HepG2 (cell line): ENCODE data around the gene MRS2. TPM values are rescaled to one million over a fixed set of nuclear protein-coding genes. Genes with fewer than 3 reads are reported as not detected.

ENCODE experiments used
- FOXK1 ChIP-seq: sonication (generic); formaldehyde crosslinking; IDR thresholded peaks from 2 replicates; pipeline ENCODE4 v1.4.0; 2020; ENCODE audit warnings: low read depth, missing genetic modification reagents, borderline replicate concordance
- HOXA3 ChIP-seq: sonication (generic); formaldehyde crosslinking; IDR thresholded peaks from 2 replicates; pipeline ENCODE4 v1.5.0; 2020; ENCODE audit warnings: missing genetic modification reagents
- NFE2L1 ChIP-seq: sonication (generic); formaldehyde crosslinking; IDR thresholded peaks from 2 replicates; pipeline ENCODE4 v1.4.0; 2020; ENCODE audit warnings: missing genetic modification reagents, mild to moderate bottlenecking, borderline replicate concordance
- PLRG1 ChIP-seq: fragments of 450-650 bp; conservative IDR thresholded peaks from 2 replicates; pipeline ENCODE4 v1.6.1; 2016
- RFXAP ChIP-seq: sonication (generic); formaldehyde crosslinking; IDR thresholded peaks from 2 replicates; pipeline ENCODE4 v1.4.0; 2020; ENCODE audit warnings: missing genetic modification reagents, borderline replicate concordance
- SMYD3 ChIP-seq: sonication (generic); formaldehyde crosslinking; IDR thresholded peaks from 2 replicates; pipeline ENCODE4 v1.8.1; 2023; ENCODE audit warnings: mild to moderate bottlenecking, missing genetic modification reagents
- SRSF9 ChIP-seq: fragments of 200-400 bp; formaldehyde crosslinking; IDR thresholded peaks from 2 replicates; pipeline ENCODE4 v1.6.1; 2018; ENCODE audit warnings: borderline replicate concordance, mild to moderate bottlenecking, low read depth, low read length; ENCODE audit not compliant: insufficient read depth, poor library complexity, severe bottlenecking
- TGIF2 ChIP-seq: IDR thresholded peaks from 2 replicates; pipeline ENCODE4 v1.6.1; 2016; ENCODE audit warnings: control low read depth, missing compliant biosample characterization
- ZNF230 ChIP-seq: sonication (generic); formaldehyde crosslinking; IDR thresholded peaks from 2 replicates; pipeline ENCODE4 v1.4.0; 2020; ENCODE audit warnings: mild to moderate bottlenecking, missing genetic modification reagents
- ZNF790 ChIP-seq: sonication (generic); formaldehyde crosslinking; IDR thresholded peaks from 2 replicates; pipeline ENCODE4 v1.8.0; 2022; ENCODE audit warnings: missing genetic modification reagents, mild to moderate bottlenecking, borderline replicate concordance
- ZNF841 ChIP-seq: sonication (generic); formaldehyde crosslinking; IDR thresholded peaks from 2 replicates; pipeline ENCODE4 v1.8.1; 2023; ENCODE audit warnings: missing genetic modification reagents, borderline replicate concordance
- polyA plus RNA-seq, 8 experiments: library from polyadenylated mRNA; depleted of rRNA in 3 of 8; stranded (reverse) in 7 of 8; unstranded in 1 of 8; fragments of >200 nt; fragmentation: Illumina TruSeq in 4 of 8; extraction: Trizol in 4 of 8; gene quantifications; 2 replicates each; pipeline versions ENCODE4 v1.2.1 to v1.2.3, GENCODE V29; 2011 to 2016; ENCODE audit warnings: low read depth in 4 of 8, missing spikeins in 1 of 8, mixed read lengths in 1 of 8; ENCODE audit not compliant: insufficient read depth in 1 of 8
- total RNA-seq, 5 experiments: library from RNA; depleted of rRNA; stranded (reverse); fragments of >200 nt; fragmentation: Illumina TruSeq; extraction: Trizol; gene quantifications; 2 replicates each; pipeline ENCODE4 v1.2.3, GENCODE V29; 2016; ENCODE audit warnings: low read depth in 1 of 5
- TF ChIP-seq, protein P1 (sequence below): sonication (generic); formaldehyde crosslinking; IDR thresholded peaks from 2 replicates; pipeline ENCODE4 v1.8.0; 2022; ENCODE audit warnings: mild to moderate bottlenecking, missing genetic modification reagents; ENCODE audit not compliant: insufficient replicate concordance
- TF ChIP-seq, protein P2 (sequence below): sonication (generic); formaldehyde crosslinking; IDR thresholded peaks from 2 replicates; pipeline ENCODE4 v1.4.0; 2020; ENCODE audit warnings: missing genetic modification reagents
- TF ChIP-seq, protein P3 (sequence below): sonication (generic); formaldehyde crosslinking; IDR thresholded peaks from 2 replicates; pipeline ENCODE4 v1.5.1; 2020; ENCODE audit warnings: missing genetic modification reagents, mild to moderate bottlenecking, borderline replicate concordance
- TF ChIP-seq, protein P4 (sequence below): sonication (generic); formaldehyde crosslinking; IDR thresholded peaks from 2 replicates; pipeline ENCODE4 v1.8.0; 2022; ENCODE audit warnings: mild to moderate bottlenecking, missing genetic modification reagents, moderate library complexity
- TF ChIP-seq, protein P5 (sequence below): IDR thresholded peaks from 2 replicates; pipeline ENCODE4 v1.6.1; 2016
- TF ChIP-seq, protein P6 (sequence below): sonication (generic); formaldehyde crosslinking; IDR thresholded peaks from 2 replicates; pipeline ENCODE4 v1.5.0; 2020; ENCODE audit warnings: mild to moderate bottlenecking, missing genetic modification reagents

Gene MRS2
- total and polyA plus RNA-seq, 2 of the 13 experiments (the other 11 are each of a cell fraction or from before 2014, with no cell fraction given), result 31.1 to 83.8 TPM

DNA sequence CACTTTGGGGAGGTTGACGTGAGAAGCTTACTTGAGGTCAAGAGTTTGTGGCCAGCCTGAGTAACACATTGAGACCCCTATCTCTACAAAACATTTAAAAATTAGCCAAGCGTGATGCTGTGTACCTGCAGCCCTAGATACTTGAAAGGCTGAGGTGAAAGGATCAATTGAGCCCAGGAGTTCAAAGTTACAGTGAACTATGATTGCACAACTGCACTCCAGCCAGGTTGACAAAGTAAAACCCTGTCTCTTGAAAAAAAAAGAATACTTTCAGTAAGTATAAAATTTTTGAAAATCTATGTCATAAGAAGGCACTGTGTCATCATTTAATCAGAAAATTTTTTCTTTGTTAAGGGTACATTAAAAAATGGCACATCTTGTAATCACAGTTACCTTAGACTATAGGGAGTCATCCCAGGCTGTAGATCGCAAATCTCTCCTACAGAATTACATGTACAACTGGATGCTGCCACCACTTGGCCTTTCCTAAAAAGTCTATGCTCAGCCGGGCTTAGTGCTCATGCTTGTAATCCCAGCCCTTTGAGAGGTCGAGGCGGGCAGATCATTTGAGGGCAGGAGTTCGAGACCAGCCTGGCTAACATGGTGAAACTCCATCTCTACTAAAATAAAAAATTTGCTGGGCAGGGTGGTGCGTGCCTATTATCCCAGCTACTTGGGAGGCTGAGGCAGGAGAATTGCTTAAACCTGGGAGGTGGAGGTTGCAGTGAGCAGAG, 17.0 kb upstream of the MRS2 start (continued):
- peak; percentile 72; the same call in 1 of the 2 replicates for TF ChIP-seq HOXA3
- TF ChIP-seq, protein P1, sequence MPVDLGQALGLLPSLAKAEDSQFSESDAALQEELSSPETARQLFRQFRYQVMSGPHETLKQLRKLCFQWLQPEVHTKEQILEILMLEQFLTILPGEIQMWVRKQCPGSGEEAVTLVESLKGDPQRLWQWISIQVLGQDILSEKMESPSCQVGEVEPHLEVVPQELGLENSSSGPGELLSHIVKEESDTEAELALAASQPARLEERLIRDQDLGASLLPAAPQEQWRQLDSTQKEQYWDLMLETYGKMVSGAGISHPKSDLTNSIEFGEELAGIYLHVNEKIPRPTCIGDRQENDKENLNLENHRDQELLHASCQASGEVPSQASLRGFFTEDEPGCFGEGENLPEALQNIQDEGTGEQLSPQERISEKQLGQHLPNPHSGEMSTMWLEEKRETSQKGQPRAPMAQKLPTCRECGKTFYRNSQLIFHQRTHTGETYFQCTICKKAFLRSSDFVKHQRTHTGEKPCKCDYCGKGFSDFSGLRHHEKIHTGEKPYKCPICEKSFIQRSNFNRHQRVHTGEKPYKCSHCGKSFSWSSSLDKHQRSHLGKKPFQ, result peak; percentile 57
- TF ChIP-seq, protein P2, sequence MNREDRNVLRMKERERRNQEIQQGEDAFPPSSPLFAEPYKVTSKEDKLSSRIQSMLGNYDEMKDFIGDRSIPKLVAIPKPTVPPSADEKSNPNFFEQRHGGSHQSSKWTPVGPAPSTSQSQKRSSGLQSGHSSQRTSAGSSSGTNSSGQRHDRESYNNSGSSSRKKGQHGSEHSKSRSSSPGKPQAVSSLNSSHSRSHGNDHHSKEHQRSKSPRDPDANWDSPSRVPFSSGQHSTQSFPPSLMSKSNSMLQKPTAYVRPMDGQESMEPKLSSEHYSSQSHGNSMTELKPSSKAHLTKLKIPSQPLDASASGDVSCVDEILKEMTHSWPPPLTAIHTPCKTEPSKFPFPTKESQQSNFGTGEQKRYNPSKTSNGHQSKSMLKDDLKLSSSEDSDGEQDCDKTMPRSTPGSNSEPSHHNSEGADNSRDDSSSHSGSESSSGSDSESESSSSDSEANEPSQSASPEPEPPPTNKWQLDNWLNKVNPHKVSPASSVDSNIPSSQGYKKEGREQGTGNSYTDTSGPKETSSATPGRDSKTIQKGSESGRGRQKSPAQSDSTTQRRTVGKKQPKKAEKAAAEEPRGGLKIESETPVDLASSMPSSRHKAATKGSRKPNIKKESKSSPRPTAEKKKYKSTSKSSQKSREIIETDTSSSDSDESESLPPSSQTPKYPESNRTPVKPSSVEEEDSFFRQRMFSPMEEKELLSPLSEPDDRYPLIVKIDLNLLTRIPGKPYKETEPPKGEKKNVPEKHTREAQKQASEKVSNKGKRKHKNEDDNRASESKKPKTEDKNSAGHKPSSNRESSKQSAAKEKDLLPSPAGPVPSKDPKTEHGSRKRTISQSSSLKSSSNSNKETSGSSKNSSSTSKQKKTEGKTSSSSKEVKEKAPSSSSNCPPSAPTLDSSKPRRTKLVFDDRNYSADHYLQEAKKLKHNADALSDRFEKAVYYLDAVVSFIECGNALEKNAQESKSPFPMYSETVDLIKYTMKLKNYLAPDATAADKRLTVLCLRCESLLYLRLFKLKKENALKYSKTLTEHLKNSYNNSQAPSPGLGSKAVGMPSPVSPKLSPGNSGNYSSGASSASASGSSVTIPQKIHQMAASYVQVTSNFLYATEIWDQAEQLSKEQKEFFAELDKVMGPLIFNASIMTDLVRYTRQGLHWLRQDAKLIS (CRISPR knock-in tag), result no peak
- TF ChIP-seq SRSF9, result no peak
- no peak for TF ChIP-seq PLRG1
- TF ChIP-seq ZNF841 (CRISPR knock-in tag), result no peak
- TF ChIP-seq, protein P3, sequence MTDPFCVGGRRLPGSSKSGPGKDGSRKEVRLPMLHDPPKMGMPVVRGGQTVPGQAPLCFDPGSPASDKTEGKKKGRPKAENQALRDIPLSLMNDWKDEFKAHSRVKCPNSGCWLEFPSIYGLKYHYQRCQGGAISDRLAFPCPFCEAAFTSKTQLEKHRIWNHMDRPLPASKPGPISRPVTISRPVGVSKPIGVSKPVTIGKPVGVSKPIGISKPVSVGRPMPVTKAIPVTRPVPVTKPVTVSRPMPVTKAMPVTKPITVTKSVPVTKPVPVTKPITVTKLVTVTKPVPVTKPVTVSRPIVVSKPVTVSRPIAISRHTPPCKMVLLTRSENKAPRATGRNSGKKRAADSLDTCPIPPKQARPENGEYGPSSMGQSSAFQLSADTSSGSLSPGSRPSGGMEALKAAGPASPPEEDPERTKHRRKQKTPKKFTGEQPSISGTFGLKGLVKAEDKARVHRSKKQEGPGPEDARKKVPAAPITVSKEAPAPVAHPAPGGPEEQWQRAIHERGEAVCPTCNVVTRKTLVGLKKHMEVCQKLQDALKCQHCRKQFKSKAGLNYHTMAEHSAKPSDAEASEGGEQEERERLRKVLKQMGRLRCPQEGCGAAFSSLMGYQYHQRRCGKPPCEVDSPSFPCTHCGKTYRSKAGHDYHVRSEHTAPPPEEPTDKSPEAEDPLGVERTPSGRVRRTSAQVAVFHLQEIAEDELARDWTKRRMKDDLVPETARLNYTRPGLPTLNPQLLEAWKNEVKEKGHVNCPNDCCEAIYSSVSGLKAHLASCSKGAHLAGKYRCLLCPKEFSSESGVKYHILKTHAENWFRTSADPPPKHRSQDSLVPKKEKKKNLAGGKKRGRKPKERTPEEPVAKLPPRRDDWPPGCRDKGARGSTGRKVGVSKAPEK, result no peak
- 0 out of 2 replicates have a peak, but pooled peaks have one; percentile 20 for TF ChIP-seq RFXAP (CRISPR knock-in tag)
- no peak for TF ChIP-seq NFE2L1 (CRISPR knock-in tag)
- TF ChIP-seq ZNF790 (CRISPR knock-in tag), result no peak
- peak; percentile 61; the same call in 1 of the 2 replicates for TF ChIP-seq ZNF230 (CRISPR knock-in tag)
- peak; percentile 95 for TF ChIP-seq FOXK1
- TF ChIP-seq, protein P4, sequence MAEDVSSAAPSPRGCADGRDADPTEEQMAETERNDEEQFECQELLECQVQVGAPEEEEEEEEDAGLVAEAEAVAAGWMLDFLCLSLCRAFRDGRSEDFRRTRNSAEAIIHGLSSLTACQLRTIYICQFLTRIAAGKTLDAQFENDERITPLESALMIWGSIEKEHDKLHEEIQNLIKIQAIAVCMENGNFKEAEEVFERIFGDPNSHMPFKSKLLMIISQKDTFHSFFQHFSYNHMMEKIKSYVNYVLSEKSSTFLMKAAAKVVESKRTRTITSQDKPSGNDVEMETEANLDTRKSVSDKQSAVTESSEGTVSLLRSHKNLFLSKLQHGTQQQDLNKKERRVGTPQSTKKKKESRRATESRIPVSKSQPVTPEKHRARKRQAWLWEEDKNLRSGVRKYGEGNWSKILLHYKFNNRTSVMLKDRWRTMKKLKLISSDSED (CRISPR knock-in tag), result no peak
- TF ChIP-seq, protein P5, sequence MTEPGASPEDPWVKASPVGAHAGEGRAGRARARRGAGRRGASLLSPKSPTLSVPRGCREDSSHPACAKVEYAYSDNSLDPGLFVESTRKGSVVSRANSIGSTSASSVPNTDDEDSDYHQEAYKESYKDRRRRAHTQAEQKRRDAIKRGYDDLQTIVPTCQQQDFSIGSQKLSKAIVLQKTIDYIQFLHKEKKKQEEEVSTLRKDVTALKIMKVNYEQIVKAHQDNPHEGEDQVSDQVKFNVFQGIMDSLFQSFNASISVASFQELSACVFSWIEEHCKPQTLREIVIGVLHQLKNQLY (CRISPR knock-in tag), result peak; percentile 84
- TF ChIP-seq TGIF2 (CRISPR knock-in tag), result peak; percentile 80
- TF ChIP-seq SMYD3 (CRISPR knock-in tag), result no peak
- TF ChIP-seq, protein P6, sequence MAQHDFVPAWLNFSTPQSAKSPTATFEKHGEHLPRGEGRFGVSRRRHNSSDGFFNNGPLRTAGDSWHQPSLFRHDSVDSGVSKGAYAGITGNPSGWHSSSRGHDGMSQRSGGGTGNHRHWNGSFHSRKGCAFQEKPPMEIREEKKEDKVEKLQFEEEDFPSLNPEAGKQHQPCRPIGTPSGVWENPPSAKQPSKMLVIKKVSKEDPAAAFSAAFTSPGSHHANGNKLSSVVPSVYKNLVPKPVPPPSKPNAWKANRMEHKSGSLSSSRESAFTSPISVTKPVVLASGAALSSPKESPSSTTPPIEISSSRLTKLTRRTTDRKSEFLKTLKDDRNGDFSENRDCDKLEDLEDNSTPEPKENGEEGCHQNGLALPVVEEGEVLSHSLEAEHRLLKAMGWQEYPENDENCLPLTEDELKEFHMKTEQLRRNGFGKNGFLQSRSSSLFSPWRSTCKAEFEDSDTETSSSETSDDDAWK (CRISPR knock-in tag), result no peak
